SK-N-MC (cell line): Measurements from ENCODE around the gene POLR3A.

Source experiments
- EZH2 ChIP-seq: fragments of 200-600 bp; sonication (generic); IDR thresholded peaks from one replicate; pipeline ENCODE4 v1.6.1; 2017; ENCODE audit warnings: antibody characterized with exemption
- FOXP2 ChIP-seq: optimal IDR thresholded peaks from 2 replicates; pipeline ENCODE3; 2011; ENCODE audit warnings: mild to moderate bottlenecking, moderate library complexity; ENCODE audit not compliant: insufficient read depth; ENCODE audit errors: extremely low read length, control extremely low read depth

GRCh38 chr10:78017856-78018255 lies 11.5 kb downstream of the POLR3A start:
- TF ChIP-seq FOXP2: no peak
- no peak for TF ChIP-seq EZH2
